Measurements from ENCODE around the gene ABCC2. TPM values are rescaled to one million over a fixed set of nuclear protein-coding genes. Genes with fewer than 3 reads are reported as not detected.

The ABCC2 gene
- total RNA-seq, 1 donor from 2014 or later: 0.39 TPM

DNA sequence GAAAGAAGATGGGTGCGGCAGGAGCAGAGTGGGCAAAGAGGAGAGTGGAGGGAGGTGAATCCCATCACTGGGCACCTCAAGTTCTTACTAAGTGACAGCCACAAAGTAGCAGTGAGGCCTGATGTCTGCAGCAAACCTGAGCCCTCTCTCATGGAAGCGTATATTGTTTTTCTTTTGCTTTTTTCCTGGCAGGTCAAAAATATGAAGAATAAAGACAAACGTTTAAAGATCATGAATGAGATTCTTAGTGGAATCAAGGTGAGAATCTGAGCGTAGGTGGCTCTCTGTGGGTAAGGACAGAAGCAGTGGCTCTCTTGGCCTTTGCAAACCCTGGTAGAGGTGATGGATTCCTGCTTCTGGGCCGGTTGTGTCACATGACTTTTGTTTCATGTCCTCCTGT, 22.8 kb downstream of the ABCC2 start:
- no peaks in the 10 kb centered on the region for H3K4me1 Mint-ChIP-seq (ENCODE audit: low read depth, unreplicated experiment)
- peaks cover 3% of the 10 kb centered on the region for H3K27me3 Mint-ChIP-seq (ENCODE audit: unreplicated experiment)
- H3K27ac Mint-ChIP-seq (ENCODE audit: unreplicated experiment): no peak overlapping the region
- TF ChIP-seq, protein P1, sequence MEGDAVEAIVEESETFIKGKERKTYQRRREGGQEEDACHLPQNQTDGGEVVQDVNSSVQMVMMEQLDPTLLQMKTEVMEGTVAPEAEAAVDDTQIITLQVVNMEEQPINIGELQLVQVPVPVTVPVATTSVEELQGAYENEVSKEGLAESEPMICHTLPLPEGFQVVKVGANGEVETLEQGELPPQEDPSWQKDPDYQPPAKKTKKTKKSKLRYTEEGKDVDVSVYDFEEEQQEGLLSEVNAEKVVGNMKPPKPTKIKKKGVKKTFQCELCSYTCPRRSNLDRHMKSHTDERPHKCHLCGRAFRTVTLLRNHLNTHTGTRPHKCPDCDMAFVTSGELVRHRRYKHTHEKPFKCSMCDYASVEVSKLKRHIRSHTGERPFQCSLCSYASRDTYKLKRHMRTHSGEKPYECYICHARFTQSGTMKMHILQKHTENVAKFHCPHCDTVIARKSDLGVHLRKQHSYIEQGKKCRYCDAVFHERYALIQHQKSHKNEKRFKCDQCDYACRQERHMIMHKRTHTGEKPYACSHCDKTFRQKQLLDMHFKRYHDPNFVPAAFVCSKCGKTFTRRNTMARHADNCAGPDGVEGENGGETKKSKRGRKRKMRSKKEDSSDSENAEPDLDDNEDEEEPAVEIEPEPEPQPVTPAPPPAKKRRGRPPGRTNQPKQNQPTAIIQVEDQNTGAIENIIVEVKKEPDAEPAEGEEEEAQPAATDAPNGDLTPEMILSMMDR (IDR thresholded peaks at IDR 0.05; ENCODE audit: partially characterized antibody, unreplicated experiment): no peak
- no peak overlapping the region for H3K4me3 Mint-ChIP-seq (ENCODE audit: unreplicated experiment)
- no peaks in the 10 kb centered on the region for H3K9me3 Mint-ChIP-seq (ENCODE audit: unreplicated experiment)
- DNase-seq: no peak
- H3K36me3 Mint-ChIP-seq (ENCODE audit: unreplicated experiment): no peaks in the 10 kb centered on the region

DNA sequence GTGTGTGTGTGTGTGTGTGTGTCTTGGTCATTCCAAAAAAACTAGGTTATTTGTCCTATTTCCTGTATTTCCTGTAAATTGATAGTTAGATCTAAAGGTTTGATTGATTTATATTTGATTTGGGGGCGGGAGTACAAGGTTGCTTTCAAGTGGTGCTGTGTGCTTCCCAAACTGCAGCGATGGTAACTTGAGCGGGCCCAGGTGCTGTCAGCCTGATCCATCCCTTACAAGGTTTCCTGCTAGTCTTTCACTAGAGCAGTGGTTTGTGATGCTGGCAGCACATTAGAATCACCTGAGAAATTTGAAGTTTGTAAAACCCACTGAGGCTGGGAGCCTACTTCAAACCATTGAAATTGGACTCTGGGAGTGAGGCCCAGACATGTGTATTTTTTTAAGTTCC, 23.7 kb downstream of the ABCC2 start:
- Mint-ChIP-seq H3K27ac (ENCODE audit: unreplicated experiment) (no peak overlapping the region), H3K36me3 (ENCODE audit: unreplicated experiment) (no peaks in the 10 kb centered on the region), H3K27me3 (ENCODE audit: unreplicated experiment) (peaks cover 3% of the 10 kb centered on the region), H3K4me3 (ENCODE audit: unreplicated experiment) (no peak overlapping the region), H3K4me1 (ENCODE audit: low read depth, unreplicated experiment) (no peaks in the 10 kb centered on the region), H3K9me3 (ENCODE audit: unreplicated experiment) (no peaks in the 10 kb centered on the region)
- DNase-seq: no peak
- TF ChIP-seq, protein P1 (IDR thresholded peaks at IDR 0.05; ENCODE audit: partially characterized antibody, unreplicated experiment): no peak

DNA sequence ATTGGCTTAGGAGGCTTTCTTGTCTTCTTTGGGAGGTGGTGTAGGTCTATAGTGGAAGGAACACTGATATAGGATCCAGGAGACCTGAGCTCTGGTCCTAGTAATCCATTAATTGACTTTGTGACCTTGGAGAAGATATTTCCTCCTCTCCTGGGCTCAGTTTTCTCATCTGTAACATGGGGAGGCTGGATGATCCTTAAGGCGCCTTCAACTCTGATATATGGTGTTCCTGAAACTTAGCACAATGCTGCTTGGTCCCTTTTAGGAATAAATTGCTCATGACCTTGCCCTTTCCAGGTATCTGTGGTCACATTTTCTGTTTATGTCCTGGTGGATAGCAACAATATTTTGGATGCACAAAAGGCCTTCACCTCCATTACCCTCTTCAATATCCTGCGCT, 25.3 kb downstream of the ABCC2 start:
- TF ChIP-seq, protein P1 (IDR thresholded peaks at IDR 0.05; ENCODE audit: partially characterized antibody, unreplicated experiment): no peak
- Mint-ChIP-seq H3K27me3 (ENCODE audit: unreplicated experiment) (peaks cover 3% of the 10 kb centered on the region), H3K36me3 (ENCODE audit: unreplicated experiment) (no peaks in the 10 kb centered on the region), H3K27ac (ENCODE audit: unreplicated experiment) (no peak overlapping the region), H3K4me1 (ENCODE audit: low read depth, unreplicated experiment) (no peaks in the 10 kb centered on the region), H3K9me3 (ENCODE audit: unreplicated experiment) (no peaks in the 10 kb centered on the region), H3K4me3 (ENCODE audit: unreplicated experiment) (no peak overlapping the region)
- DNase-seq: no peak

DNA sequence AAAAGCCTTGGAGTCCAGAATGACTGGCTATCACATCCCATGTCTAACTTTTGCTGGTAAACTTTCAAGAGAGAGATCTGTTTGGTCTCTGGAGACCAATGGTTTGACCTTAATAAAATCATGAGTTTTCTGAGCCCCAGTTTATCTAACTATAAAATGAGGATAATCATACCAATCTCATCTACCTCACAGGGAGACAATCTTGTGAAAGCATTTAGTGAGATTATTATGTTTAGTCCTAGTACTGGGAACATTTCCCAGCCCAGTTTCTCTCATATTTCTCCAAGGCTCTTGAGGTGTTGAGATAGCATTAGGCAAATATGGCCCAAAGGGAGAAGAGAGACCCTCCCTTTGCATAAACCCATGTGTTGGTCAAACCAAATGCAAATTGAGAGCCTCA, 25.8 kb downstream of the ABCC2 start:
- no peaks in the 10 kb centered on the region for H3K9me3 Mint-ChIP-seq (ENCODE audit: unreplicated experiment)
- H3K27me3 Mint-ChIP-seq (ENCODE audit: unreplicated experiment): peaks cover 3% of the 10 kb centered on the region
- no peak overlapping the region for H3K4me3 Mint-ChIP-seq (ENCODE audit: unreplicated experiment)
- no peaks in the 10 kb centered on the region for H3K36me3 Mint-ChIP-seq (ENCODE audit: unreplicated experiment)
- DNase-seq: no peak
- no peak overlapping the region for H3K27ac Mint-ChIP-seq (ENCODE audit: unreplicated experiment)
- TF ChIP-seq, protein P1 (IDR thresholded peaks at IDR 0.05; ENCODE audit: partially characterized antibody, unreplicated experiment): no peak
- H3K4me1 Mint-ChIP-seq (ENCODE audit: low read depth, unreplicated experiment): no peaks in the 10 kb centered on the region

DNA sequence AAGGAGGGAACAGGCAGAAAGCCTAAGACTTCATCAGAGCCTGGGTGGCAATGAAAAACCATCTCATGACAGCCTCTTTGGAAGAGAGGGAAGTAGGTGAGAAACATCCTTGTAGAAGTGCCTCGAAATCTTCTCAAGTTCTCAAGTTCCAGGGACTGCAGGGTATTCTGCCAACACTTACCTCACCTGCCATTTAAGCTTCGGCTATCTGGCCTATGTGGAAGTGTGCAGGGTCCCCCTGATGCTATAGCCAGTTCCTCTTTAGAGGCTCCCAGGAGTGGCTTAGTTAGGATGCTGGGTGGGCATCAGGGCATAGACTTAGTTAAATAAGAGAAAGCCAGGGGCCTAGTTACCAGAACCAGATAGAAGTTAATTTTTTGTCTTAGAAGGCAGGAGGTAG, 27.0 kb downstream of the ABCC2 start:
- Mint-ChIP-seq H3K9me3 (ENCODE audit: unreplicated experiment) (no peaks in the 10 kb centered on the region), H3K4me3 (ENCODE audit: unreplicated experiment) (no peak overlapping the region), H3K27me3 (ENCODE audit: unreplicated experiment) (peaks cover 3% of the 10 kb centered on the region), H3K36me3 (ENCODE audit: unreplicated experiment) (no peaks in the 10 kb centered on the region), H3K4me1 (ENCODE audit: low read depth, unreplicated experiment) (no peaks in the 10 kb centered on the region), H3K27ac (ENCODE audit: unreplicated experiment) (no peak overlapping the region)
- TF ChIP-seq, protein P1 (IDR thresholded peaks at IDR 0.05; ENCODE audit: partially characterized antibody, unreplicated experiment): no peak
- no peak for DNase-seq

Data from glutamatergic neuron (in vitro differentiated cells).